H1 (cell line): ENCODE results near the gene SMAD6. TPM values are rescaled to one million over a fixed set of nuclear protein-coding genes. Genes with fewer than 3 reads are reported as not detected.

ENCODE experiments used
- CTCF ChIA-PET: fragments of 300-600 bp; sonication (Branson Sonifier 250); formaldehyde crosslinking; loops from one replicate; lab custom pipeline; 2021; ENCODE audit not compliant: partially characterized antibody; lab: Charles Lee
- POLR2A ChIA-PET: fragments of 300-600 bp; sonication (Branson Sonifier 250); formaldehyde crosslinking; loops from one replicate; lab custom pipeline; 2021; ENCODE audit warnings: inconsistent platforms; ENCODE audit not compliant: partially characterized antibody; lab: Charles Lee
- DNase-seq, 2 experiments: peaks; one replicate each; pipeline versions ENCODE4 v3.0.0 to v3.0.0-alpha.2; 2010 to 2022; ENCODE audit warnings: low spot score in 2 of 2, low read depth in 1 of 2, mixed read lengths in 1 of 2
- FAIRE-seq: peaks from 2 replicates; lab custom pipeline; 2011; peaks lifted over from hg19 to GRCh38; lab: Jason Lieb, UNC
- H2AFZ ChIP-seq: 2 replicates; pipeline ENCODE4 v1.8.1; 2012; ENCODE audit warnings: low read length, inconsistent platforms
- H2AK5ac ChIP-seq: 2 replicates; pipeline ENCODE4 v1.6.1; 2013; ENCODE audit warnings: low read depth, low read length
- H2BK120ac ChIP-seq: replicated peaks from 2 replicates; pipeline ENCODE3; 2013; ENCODE audit warnings: low read depth, low read length, inconsistent platforms
- H2BK12ac ChIP-seq: 2 replicates; pipeline ENCODE4 v1.6.1; 2013; ENCODE audit warnings: low read depth, low read length
- H2BK15ac ChIP-seq: 2 replicates; pipeline ENCODE4 v1.6.1; 2013; ENCODE audit warnings: low read length
- H2BK20ac ChIP-seq: 2 replicates; pipeline ENCODE4 v1.6.1; 2013; ENCODE audit warnings: low read length
- H2BK5ac ChIP-seq: 2 replicates; pipeline ENCODE4 v1.6.1; 2013; ENCODE audit warnings: low read depth, low read length
- H3K14ac ChIP-seq: 2 replicates; pipeline ENCODE4 v1.6.1; 2013; ENCODE audit warnings: inconsistent platforms; ENCODE audit not compliant: insufficient read length
- H3K18ac ChIP-seq: 2 replicates; pipeline ENCODE4 v1.6.1; 2013; ENCODE audit warnings: low read length; ENCODE audit errors: extremely low read depth
- H3K23ac ChIP-seq: 2 replicates; pipeline ENCODE4 v1.6.1; 2013; ENCODE audit warnings: inconsistent platforms; ENCODE audit not compliant: insufficient read length
- H3K23me2 ChIP-seq: 2 replicates; pipeline ENCODE4 v1.6.1; 2013; ENCODE audit warnings: low read depth, low read length
- H3K27ac ChIP-seq: 2 replicates; pipeline ENCODE4 v1.6.1; 2011; ENCODE audit warnings: low read depth, low read length, inconsistent platforms
- H3K27me3 ChIP-seq, 4 experiments: replicated peaks in 1 of 4; 1 replicate in 1 of 4; 2 replicates in 3 of 4; pipeline versions ENCODE4 v1.6.1 to v1.8.1; 2011 to 2013; ENCODE audit warnings: low read length in 3 of 4, mild to moderate bottlenecking in 3 of 4, inconsistent platforms in 2 of 4, mixed read lengths in 2 of 4, moderate library complexity in 1 of 4; ENCODE audit not compliant: control insufficient read depth in 3 of 4, insufficient read depth in 3 of 4; ENCODE audit errors: extremely low read depth in 1 of 4
- H3K36me3 ChIP-seq, 4 experiments: 2 replicates each; pipeline versions ENCODE4 v1.6.1 to v1.8.1; 2011 to 2013; ENCODE audit warnings: mild to moderate bottlenecking in 4 of 4, low read length in 3 of 4, moderate library complexity in 2 of 4, control low read depth in 1 of 4, inconsistent platforms in 1 of 4; ENCODE audit not compliant: insufficient read depth in 4 of 4, control insufficient read depth in 2 of 4
- H3K4ac ChIP-seq: replicated peaks from 2 replicates; pipeline ENCODE3; 2013; ENCODE audit warnings: low read length, low read depth, mixed read lengths, inconsistent platforms; ENCODE audit not compliant: insufficient read length
- H3K4me1 ChIP-seq, 4 experiments: replicated peaks in 1 of 4; 1 replicate in 1 of 4; 2 replicates in 3 of 4; pipeline versions ENCODE4 v1.6.1 to v1.8.1; 2011 to 2013; ENCODE audit warnings: low read length in 3 of 4, inconsistent platforms in 2 of 4, mixed read lengths in 1 of 4; ENCODE audit not compliant: insufficient read depth in 4 of 4, control insufficient read depth in 3 of 4
- H3K4me2 ChIP-seq, 2 experiments: 2 replicates each; pipeline versions ENCODE4 v1.6.1 to v1.8.1; 2011 to 2013; ENCODE audit warnings: low read depth in 2 of 2, low read length in 2 of 2, control low read depth in 1 of 2, inconsistent platforms in 1 of 2, mild to moderate bottlenecking in 1 of 2; ENCODE audit not compliant: insufficient read depth in 1 of 2
- H3K4me3 ChIP-seq, 4 experiments: fragments of 200-600, 300-600 bp in 1 of 4; sonication (generic), shearing (Covaris generic), sonication (Bioruptor Twin) in 1 of 4; 2 replicates each; pipeline versions ENCODE4 v1.5.1 to v1.8.1; 2011 to 2016; ENCODE audit warnings: low read length in 4 of 4, low read depth in 3 of 4, control low read depth in 2 of 4, inconsistent platforms in 2 of 4, mild to moderate bottlenecking in 2 of 4, mixed read lengths in 1 of 4, moderate library complexity in 1 of 4; ENCODE audit not compliant: insufficient read depth in 2 of 4; ENCODE audit errors: extremely low read depth in 1 of 4
- H3K56ac ChIP-seq: replicated peaks from 2 replicates; pipeline ENCODE3; 2013; ENCODE audit warnings: low read depth, mild to moderate bottlenecking, mixed read lengths, low read length, inconsistent platforms; ENCODE audit not compliant: insufficient read length
- H3K79me1 ChIP-seq: 2 replicates; pipeline ENCODE4 v1.6.1; 2013; ENCODE audit warnings: low read depth, low read length, control low read depth
- H3K79me2 ChIP-seq, 2 experiments: 2 replicates each; pipeline versions ENCODE4 v1.6.1 to v1.8.1; 2012 to 2013; ENCODE audit warnings: low read length in 2 of 2, mild to moderate bottlenecking in 2 of 2, inconsistent platforms in 1 of 2; ENCODE audit not compliant: insufficient read depth in 2 of 2, control insufficient read depth in 1 of 2
- H3K9ac ChIP-seq, 4 experiments: replicated peaks in 1 of 4; 1 replicate in 1 of 4; 2 replicates in 3 of 4; pipeline versions ENCODE4 v1.6.1 to v1.8.1; 2011 to 2013; ENCODE audit warnings: low read depth in 3 of 4, low read length in 3 of 4, control low read depth in 2 of 4, mild to moderate bottlenecking in 2 of 4, moderate library complexity in 2 of 4, inconsistent platforms in 1 of 4; ENCODE audit errors: extremely low read depth in 1 of 4
- H3K9me3 ChIP-seq, 2 experiments: 2 replicates each; pipeline versions ENCODE4 v1.6.1 to v1.8.1; 2012 to 2013; ENCODE audit warnings: mild to moderate bottlenecking in 2 of 2, moderate library complexity in 2 of 2, control low read depth in 1 of 2, inconsistent platforms in 1 of 2, low read depth in 1 of 2, low read length in 1 of 2, mixed read lengths in 1 of 2; ENCODE audit not compliant: insufficient read depth in 2 of 2
- H4K20me1 ChIP-seq, 2 experiments: replicated peaks in 1 of 2; 2 replicates each; pipeline versions ENCODE3 to v1.8.1; 2011 to 2013; ENCODE audit warnings: inconsistent platforms in 2 of 2, low read length in 2 of 2, mild to moderate bottlenecking in 1 of 2; ENCODE audit not compliant: insufficient read depth in 2 of 2, control insufficient read depth in 1 of 2
- H4K5ac ChIP-seq: 2 replicates; pipeline ENCODE4 v1.6.1; 2013; ENCODE audit warnings: low read length, low read depth, mixed read lengths, inconsistent platforms; ENCODE audit not compliant: insufficient read length
- H4K8ac ChIP-seq: 2 replicates; pipeline ENCODE4 v1.8.0; 2013; ENCODE audit warnings: mild to moderate bottlenecking, moderate library complexity, low read length, inconsistent platforms; ENCODE audit not compliant: insufficient read depth; ENCODE audit errors: extremely low read depth
- H4K91ac ChIP-seq: replicated peaks from 2 replicates; pipeline ENCODE3; 2013; ENCODE audit warnings: low read length, mixed read lengths, inconsistent platforms; ENCODE audit not compliant: insufficient read length
- CBX8 ChIP-seq: fragments of 300-800, 300-1000 bp; sonication (generic); IDR thresholded peaks from 2 replicates; pipeline ENCODE4 v1.7.1; 2016; ENCODE audit warnings: low read depth, low read length, borderline replicate concordance
- MAX ChIP-seq: IDR thresholded peaks from 2 replicates; pipeline ENCODE4 v1.6.1; 2012; ENCODE audit warnings: inconsistent platforms
- NANOG ChIP-seq: IDR thresholded peaks from 2 replicates; pipeline ENCODE4 v1.6.1; 2011; ENCODE audit warnings: low read length, low read depth, mild to moderate bottlenecking, inconsistent platforms; ENCODE audit not compliant: insufficient read depth, poor library complexity, severe bottlenecking
- NRF1 ChIP-seq: IDR thresholded peaks from 2 replicates; pipeline ENCODE4 v1.6.1; 2011; ENCODE audit warnings: mild to moderate bottlenecking, low read depth, low read length, improper control_type of control experiment
- RFX5 ChIP-seq: IDR thresholded peaks from 2 replicates; pipeline ENCODE4 v1.6.1; 2011; ENCODE audit warnings: low read depth, low read length, improper control_type of control experiment, borderline replicate concordance
- RXRA ChIP-seq: IDR thresholded peaks from 2 replicates; pipeline ENCODE4 v1.6.1; 2011; ENCODE audit warnings: low read depth, mild to moderate bottlenecking, low read length, moderate library complexity; ENCODE audit not compliant: insufficient read depth
- SP1 ChIP-seq: IDR thresholded peaks from 2 replicates; pipeline ENCODE4 v1.6.1; 2011; ENCODE audit warnings: low read depth, low read length
- TAF1 ChIP-seq: IDR thresholded peaks from 2 replicates; pipeline ENCODE4 v1.6.1; 2011; ENCODE audit warnings: mild to moderate bottlenecking, low read depth, low read length
- TCF12 ChIP-seq: IDR thresholded peaks from 2 replicates; pipeline ENCODE4 v1.6.1; 2011; ENCODE audit warnings: low read depth, mild to moderate bottlenecking, low read length
- WGBS, 2 experiments: shearing (Covaris generic) in 1 of 2; methylation state at CpG; one replicate each; pipeline versions ENCODE4 v1.1.6 to v1.1.7; 2013 to 2015; ENCODE audit warnings: low lambda C conversion rate in 2 of 2, mixed read lengths in 2 of 2, inconsistent platforms in 1 of 2, low coverage in 1 of 2, missing lambda C conversion rate in 1 of 2; ENCODE audit not compliant: insufficient replicate concordance in 2 of 2, insufficient coverage in 1 of 2, insufficient read length in 1 of 2; ENCODE audit errors: extremely low coverage in 1 of 2, missing lambda C conversion rate in 1 of 2; 5-methylcytosine and 5-hydroxymethylcytosine counted together
- polyA plus RNA-seq, 7 experiments: library from polyadenylated mRNA; depleted of rRNA in 3 of 7; stranded (reverse) in 5 of 7; unstranded in 2 of 7; fragments of >200 nt in 5 of 7; fragments of 200-250 nt in 2 of 7; gene quantifications; 1 replicate in 5 of 7; 2 replicates in 1 of 7; 4 replicates in 1 of 7; pipeline versions ENCODE4 v1.2.1 to v1.2.3, GENCODE V29; 2011 to 2013; ENCODE audit warnings: missing spikeins in 2 of 7, mixed read lengths in 2 of 7
- total RNA-seq: library from RNA; stranded (reverse); fragmentation: NEBNext Ultra II Directional; extraction: Animal tissue kit (Norgen Biotek cat#: 25700); gene quantifications from 2 replicates; pipeline ENCODE4 v1.2.1, GENCODE V29; 2021
- TF ChIP-seq, protein P1 (sequence below), 3 experiments: IDR thresholded peaks; 1 replicate in 2 of 3; 2 replicates in 1 of 3; pipeline versions ENCODE4 v1.5.1 to v1.6.1; 2011; ENCODE audit warnings: low read length in 3 of 3, mild to moderate bottlenecking in 3 of 3, inconsistent platforms in 2 of 3, low read depth in 1 of 3, moderate library complexity in 1 of 3; ENCODE audit not compliant: insufficient read depth in 1 of 3; ENCODE audit errors: control extremely low read depth in 1 of 3

SMAD6 gene
- total and polyA plus RNA-seq, 2 of the 8 experiments (the other 6 are each of a cell fraction or from before 2014, with no cell fraction given), result 1.8 to 7.0 TPM

GRCh38 chr15:66831801-66832390 lies 129.9 kb downstream of the SMAD6 start:
- H2BK15ac ChIP-seq, result 0 out of 2 replicates have a peak overlapping the region, but pooled peaks have one; percentile 7
- no peak for TF ChIP-seq SP1
- TF ChIP-seq RXRA, result no peak
- no peak for TF ChIP-seq RFX5
- TF ChIP-seq CBX8, result no peak
- TF ChIP-seq TAF1, result no peak
- no peak for TF ChIP-seq TCF12
- TF ChIP-seq NANOG, result no peak
- no peak for TF ChIP-seq MAX
- TF ChIP-seq NRF1, result no peak
- TF ChIP-seq, protein P1, sequence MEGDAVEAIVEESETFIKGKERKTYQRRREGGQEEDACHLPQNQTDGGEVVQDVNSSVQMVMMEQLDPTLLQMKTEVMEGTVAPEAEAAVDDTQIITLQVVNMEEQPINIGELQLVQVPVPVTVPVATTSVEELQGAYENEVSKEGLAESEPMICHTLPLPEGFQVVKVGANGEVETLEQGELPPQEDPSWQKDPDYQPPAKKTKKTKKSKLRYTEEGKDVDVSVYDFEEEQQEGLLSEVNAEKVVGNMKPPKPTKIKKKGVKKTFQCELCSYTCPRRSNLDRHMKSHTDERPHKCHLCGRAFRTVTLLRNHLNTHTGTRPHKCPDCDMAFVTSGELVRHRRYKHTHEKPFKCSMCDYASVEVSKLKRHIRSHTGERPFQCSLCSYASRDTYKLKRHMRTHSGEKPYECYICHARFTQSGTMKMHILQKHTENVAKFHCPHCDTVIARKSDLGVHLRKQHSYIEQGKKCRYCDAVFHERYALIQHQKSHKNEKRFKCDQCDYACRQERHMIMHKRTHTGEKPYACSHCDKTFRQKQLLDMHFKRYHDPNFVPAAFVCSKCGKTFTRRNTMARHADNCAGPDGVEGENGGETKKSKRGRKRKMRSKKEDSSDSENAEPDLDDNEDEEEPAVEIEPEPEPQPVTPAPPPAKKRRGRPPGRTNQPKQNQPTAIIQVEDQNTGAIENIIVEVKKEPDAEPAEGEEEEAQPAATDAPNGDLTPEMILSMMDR (IDR thresholded peaks at IDR 0.05; ENCODE audit: control extremely low read depth in 1 of 3, insufficient read depth in 1 of 3, low read depth in 1 of 3, low read length in 3 of 3), result no peak

More at GRCh38 chr15:66831801-66832390, 129.9 kb downstream of the SMAD6 start:
- H3K9ac ChIP-seq, result no peak overlapping the region
- no peaks in the 10 kb centered on the region for H3K36me3 ChIP-seq
- H3K27ac ChIP-seq, result no peak overlapping the region
- FAIRE-seq, result no peak
- H3K14ac ChIP-seq, result no peak overlapping the region
- H4K91ac ChIP-seq, result peak overlapping the region; percentile 75
- H3K4me2 ChIP-seq, result no peak overlapping the region
- 88 to 100% methylated on average over 1 to 14 of the region's 14 CpGs for WGBS, 2 experiments
- H3K9me3 ChIP-seq, result no peaks in the 10 kb centered on the region; a peak in 1 of 4 replicates
- no peak overlapping the region for H4K8ac ChIP-seq
- no peak overlapping the region for H3K56ac ChIP-seq
- no peak overlapping the region for H3K4me3 ChIP-seq
- H2BK20ac ChIP-seq, result no peak overlapping the region; the same call in 1 of the 2 replicates
- H2AFZ ChIP-seq, result no peak overlapping the region
- H2BK120ac ChIP-seq, result no peak overlapping the region
- H3K23me2 ChIP-seq, result peaks cover 3% of the 10 kb centered on the region; the same call in 1 of the 2 replicates
- no peaks in the 10 kb centered on the region for H3K79me1 ChIP-seq
- no peaks in the 10 kb centered on the region for H3K27me3 ChIP-seq
- no peaks in the 10 kb centered on the region for H3K79me2 ChIP-seq
- ChIA-PET POLR2A (interaction anchor here (0.7 kb wide), 2 partner anchors 217 to 426 kb away, joined by 3 read pairs; no protein-coding TSS in a partner anchor), CTCF (interaction anchor here (0.6 to 9.6 kb wide), 4 partner anchors 14 to 231 kb away, joined by 3 to 147 read pairs (median 4); no protein-coding TSS in a partner anchor)
- no peaks in the 10 kb centered on the region for H4K20me1 ChIP-seq
- peaks cover 8 to 17% (median 11%) of the 10 kb centered on the region in 4 experiments for H3K4me1 ChIP-seq
- no peak overlapping the region for H2BK5ac ChIP-seq
- peak overlapping the region; percentile 59; the same call in 1 of the 2 replicates for H2AK5ac ChIP-seq
- no peak overlapping the region for H3K4ac ChIP-seq
- H4K5ac ChIP-seq, result no peak overlapping the region
- H3K18ac ChIP-seq, result no peak overlapping the region
- H3K23ac ChIP-seq, result no peak overlapping the region
- no peak for DNase-seq
- H2BK12ac ChIP-seq, result peak overlapping the region; percentile 84; the same call in 1 of the 2 replicates
